ENCODE measurements around the gene C19orf81.
"Not testable (repeated sequence)": the region's sequence is repeated elsewhere in the genome, so short reads cannot be mapped to it uniquely, and the experiment has no call there.

The C19orf81 gene

DNA sequence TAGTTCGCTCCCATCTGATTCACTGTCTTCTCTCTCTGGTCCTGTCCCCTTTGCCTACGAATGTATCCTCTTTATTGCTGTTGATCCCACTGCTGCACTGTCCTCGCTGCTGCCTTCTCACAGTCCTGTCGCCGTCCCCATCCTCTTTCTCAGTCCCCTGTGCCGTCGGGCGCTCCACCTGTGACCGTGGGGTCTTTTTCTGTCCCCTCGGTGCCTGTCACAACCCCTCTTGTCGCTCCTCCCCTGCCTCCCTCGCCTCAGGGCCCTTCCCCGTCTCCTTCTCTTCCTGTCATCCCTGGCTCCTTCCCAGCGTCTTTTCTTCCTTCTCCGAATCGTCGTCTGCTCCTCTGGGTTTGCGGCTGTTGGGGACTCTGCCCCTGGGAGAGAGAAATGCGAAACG, 41.9 kb upstream of the C19orf81 start:
- no peak overlapping the region for H3K4me3 ChIP-seq (ENCODE audit: low read depth, low read length)
- TF ChIP-seq, protein P1, sequence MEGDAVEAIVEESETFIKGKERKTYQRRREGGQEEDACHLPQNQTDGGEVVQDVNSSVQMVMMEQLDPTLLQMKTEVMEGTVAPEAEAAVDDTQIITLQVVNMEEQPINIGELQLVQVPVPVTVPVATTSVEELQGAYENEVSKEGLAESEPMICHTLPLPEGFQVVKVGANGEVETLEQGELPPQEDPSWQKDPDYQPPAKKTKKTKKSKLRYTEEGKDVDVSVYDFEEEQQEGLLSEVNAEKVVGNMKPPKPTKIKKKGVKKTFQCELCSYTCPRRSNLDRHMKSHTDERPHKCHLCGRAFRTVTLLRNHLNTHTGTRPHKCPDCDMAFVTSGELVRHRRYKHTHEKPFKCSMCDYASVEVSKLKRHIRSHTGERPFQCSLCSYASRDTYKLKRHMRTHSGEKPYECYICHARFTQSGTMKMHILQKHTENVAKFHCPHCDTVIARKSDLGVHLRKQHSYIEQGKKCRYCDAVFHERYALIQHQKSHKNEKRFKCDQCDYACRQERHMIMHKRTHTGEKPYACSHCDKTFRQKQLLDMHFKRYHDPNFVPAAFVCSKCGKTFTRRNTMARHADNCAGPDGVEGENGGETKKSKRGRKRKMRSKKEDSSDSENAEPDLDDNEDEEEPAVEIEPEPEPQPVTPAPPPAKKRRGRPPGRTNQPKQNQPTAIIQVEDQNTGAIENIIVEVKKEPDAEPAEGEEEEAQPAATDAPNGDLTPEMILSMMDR (IDR thresholded peaks at IDR 0.05; ENCODE audit: low read depth, low read length, missing control alignments) = no peak
- DNase-seq (ENCODE audit: low read depth) = no peak

- TF ChIP-seq, protein P1 (IDR thresholded peaks at IDR 0.05; ENCODE audit: low read depth, low read length, missing control alignments) = peak; percentile 67
- DNase-seq (ENCODE audit: low read depth) = peak; percentile 56
- H3K4me3 ChIP-seq (ENCODE audit: low read depth, low read length) = no peak overlapping the region
These were observed 41.1 kb upstream of the C19orf81 start for GRCh38 chr19:50607874-50608785.

GRCh38 chr19:50612504-50613404, 36.5 kb upstream of the C19orf81 start:
- not testable (repeated sequence) for DNase-seq (ENCODE audit: low read depth); H3K4me3 ChIP-seq (ENCODE audit: low read depth, low read length)

DNA sequence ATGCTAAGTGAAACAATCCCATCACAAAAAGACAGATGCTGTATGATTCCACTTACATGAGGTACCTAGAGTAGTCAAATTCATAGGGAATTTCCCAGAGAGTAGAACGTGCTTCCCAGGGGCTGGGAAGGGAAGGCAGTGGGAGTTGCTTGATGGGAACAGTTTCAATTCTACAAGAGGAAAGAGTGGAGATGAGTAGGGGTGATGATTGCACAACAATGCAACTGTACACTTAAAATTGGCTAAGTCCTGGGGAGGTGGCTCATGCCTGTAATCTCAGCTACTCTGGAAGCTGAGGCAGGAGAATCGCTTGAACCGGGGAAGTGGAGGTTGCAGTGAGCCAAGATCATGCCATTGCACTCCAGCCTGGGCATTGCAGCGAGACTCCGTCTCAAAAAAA, 30.9 kb upstream of the C19orf81 start:
- not testable (repeated sequence) for DNase-seq (ENCODE audit: low read depth); H3K4me3 ChIP-seq (ENCODE audit: low read depth, low read length)

DNA sequence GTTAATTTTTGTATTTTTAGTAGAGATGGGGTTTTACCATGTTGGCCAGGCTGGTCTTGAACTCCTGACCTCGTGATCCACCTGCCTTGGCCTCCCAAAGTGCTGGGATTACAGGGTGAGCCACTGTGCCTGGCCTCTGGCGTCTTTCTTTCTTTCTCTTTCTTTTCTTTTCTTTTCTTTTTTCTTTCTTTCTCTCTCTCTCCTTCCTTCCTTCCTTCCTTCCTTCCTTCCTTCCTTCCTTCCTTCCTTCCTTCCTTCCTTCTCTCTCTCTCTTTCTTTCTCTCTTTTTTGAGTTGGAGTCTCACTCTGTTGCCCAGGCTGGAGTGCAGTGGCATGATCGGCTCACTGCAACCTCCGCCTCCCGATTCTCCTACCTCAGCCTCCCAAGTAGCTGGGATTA, 30.1 kb upstream of the C19orf81 start:
- DNase-seq (ENCODE audit: low read depth); H3K4me3 ChIP-seq (ENCODE audit: low read depth, low read length): not testable (repeated sequence)

DNA sequence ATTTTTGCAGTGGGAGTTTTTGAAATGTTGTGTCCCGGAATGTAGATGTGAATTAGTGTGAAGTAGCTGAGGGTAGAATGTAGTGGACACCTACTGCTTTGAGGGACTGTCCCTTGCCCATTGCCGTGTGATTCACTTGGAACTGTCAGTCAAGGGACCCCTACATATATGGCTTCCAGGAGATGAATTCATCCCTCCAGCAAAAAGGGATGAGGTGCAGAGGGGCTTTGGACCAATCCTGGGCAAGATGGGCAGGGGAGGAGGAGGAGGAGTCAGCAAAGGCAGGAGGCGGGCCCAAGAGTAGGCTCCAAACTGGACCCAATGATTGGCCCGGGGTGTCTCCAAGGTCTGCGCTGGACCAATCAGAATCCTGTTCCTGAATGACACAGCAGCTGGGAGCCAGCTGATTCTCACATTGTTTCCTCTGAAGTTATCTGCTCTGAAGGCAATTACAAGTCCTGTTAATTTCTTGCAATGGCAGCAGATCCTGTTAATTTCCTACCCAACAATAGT, 28.8 kb upstream of the C19orf81 start:
- H3K4me3 ChIP-seq (ENCODE audit: low read depth, low read length); DNase-seq (ENCODE audit: low read depth): not testable (repeated sequence)

GRCh38 chr19:50624949-50625600, 24.2 kb upstream of the C19orf81 start:
- no peak overlapping the region for H3K4me3 ChIP-seq (ENCODE audit: low read depth, low read length)
- DNase-seq (ENCODE audit: low read depth) = no peak
- TF ChIP-seq, protein P1 (IDR thresholded peaks at IDR 0.05; ENCODE audit: low read depth, low read length, missing control alignments) = no peak

GRCh38 chr19:50626011-50626410, 23.2 kb upstream of the C19orf81 start:
- H3K4me3 ChIP-seq (ENCODE audit: low read depth, low read length) = no peak overlapping the region
- TF ChIP-seq, protein P1 (IDR thresholded peaks at IDR 0.05; ENCODE audit: low read depth, low read length, missing control alignments) = no peak
- no peak for DNase-seq (ENCODE audit: low read depth)

Measured in GM12864 (cell line).